AG10803 (cell line): ENCODE measurements around the gene DLD.

Source experiments
- DNase-seq: peaks from one replicate; pipeline ENCODE4 v3.0.0; 2010; ENCODE audit warnings: low read depth
- H3K4me3 ChIP-seq: 2 replicates; pipeline ENCODE4 v1.5.1; 2011; ENCODE audit warnings: mild to moderate bottlenecking, low read length, control low read depth
- TF ChIP-seq, protein P1 (sequence below): conservative IDR thresholded peaks from 2 replicates; pipeline ENCODE4 v1.5.1; 2011; ENCODE audit warnings: mild to moderate bottlenecking, low read length, control low read depth, inconsistent platforms

DLD gene

DNA sequence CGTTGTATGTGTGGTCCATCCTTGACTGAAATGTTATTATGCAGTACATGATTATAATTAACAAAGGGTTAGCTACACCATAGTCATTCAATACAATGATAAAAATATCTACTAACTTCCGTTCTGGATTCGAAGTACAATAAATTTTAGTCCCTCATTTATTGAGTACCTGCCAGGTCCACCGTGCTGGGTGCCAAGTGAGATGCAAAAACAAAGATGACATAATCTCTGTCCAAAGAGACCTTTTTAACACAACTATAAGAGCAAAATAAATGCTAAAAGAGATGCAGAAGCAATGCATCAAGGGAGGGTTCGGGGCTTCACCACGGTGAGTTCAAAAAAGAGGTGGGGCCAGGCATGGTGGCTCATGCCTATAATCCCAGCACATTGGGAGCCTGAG, 78.9 kb downstream of the DLD start:
- no peak for DNase-seq
- H3K4me3 ChIP-seq = no peak overlapping the region
- TF ChIP-seq, protein P1, sequence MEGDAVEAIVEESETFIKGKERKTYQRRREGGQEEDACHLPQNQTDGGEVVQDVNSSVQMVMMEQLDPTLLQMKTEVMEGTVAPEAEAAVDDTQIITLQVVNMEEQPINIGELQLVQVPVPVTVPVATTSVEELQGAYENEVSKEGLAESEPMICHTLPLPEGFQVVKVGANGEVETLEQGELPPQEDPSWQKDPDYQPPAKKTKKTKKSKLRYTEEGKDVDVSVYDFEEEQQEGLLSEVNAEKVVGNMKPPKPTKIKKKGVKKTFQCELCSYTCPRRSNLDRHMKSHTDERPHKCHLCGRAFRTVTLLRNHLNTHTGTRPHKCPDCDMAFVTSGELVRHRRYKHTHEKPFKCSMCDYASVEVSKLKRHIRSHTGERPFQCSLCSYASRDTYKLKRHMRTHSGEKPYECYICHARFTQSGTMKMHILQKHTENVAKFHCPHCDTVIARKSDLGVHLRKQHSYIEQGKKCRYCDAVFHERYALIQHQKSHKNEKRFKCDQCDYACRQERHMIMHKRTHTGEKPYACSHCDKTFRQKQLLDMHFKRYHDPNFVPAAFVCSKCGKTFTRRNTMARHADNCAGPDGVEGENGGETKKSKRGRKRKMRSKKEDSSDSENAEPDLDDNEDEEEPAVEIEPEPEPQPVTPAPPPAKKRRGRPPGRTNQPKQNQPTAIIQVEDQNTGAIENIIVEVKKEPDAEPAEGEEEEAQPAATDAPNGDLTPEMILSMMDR = no peak
